HK-2 (cell line): Measurements from ENCODE around the gene ASXL1.
"Not testable (repeated sequence)": the region's sequence is repeated elsewhere in the genome, so short reads cannot be mapped to it uniquely, and the experiment has no call there.

Source experiments
- DNase-seq: peaks from one replicate; pipeline ENCODE4 v3.0.0-alpha.2; 2018; ENCODE audit not compliant: unreplicated experiment

The ASXL1 gene

GRCh38 chr20:32465901-32466675 lies 108.0 kb downstream of the ASXL1 start:
- DNase-seq = not testable (repeated sequence)

- DNase-seq = no peak
These were observed 108.8 kb downstream of the ASXL1 start for GRCh38 chr20:32466739-32467505.

GRCh38 chr20:32467506-32468312 lies 109.6 kb downstream of the ASXL1 start:
- no peak for DNase-seq

- no peak for DNase-seq
These were observed 110.1 kb downstream of the ASXL1 start for GRCh38 chr20:32468313-32468640.

GRCh38 chr20:32468860-32469259 lies 110.7 kb downstream of the ASXL1 start:
- DNase-seq = no peak

GRCh38 chr20:32470025-32470861 lies 112.1 kb downstream of the ASXL1 start:
- DNase-seq = peak; percentile 70

GRCh38 chr20:32470940-32471339 lies 112.8 kb downstream of the ASXL1 start:
- DNase-seq = no peak

- DNase-seq = no peak
These were observed 114.6 kb downstream of the ASXL1 start for GRCh38 chr20:32472581-32473207.

GRCh38 chr20:32473231-32474008 lies 115.3 kb downstream of the ASXL1 start:
- DNase-seq = no peak

- DNase-seq = no peak
These were observed 116.0 kb downstream of the ASXL1 start for GRCh38 chr20:32474009-32474716.

- no peak for DNase-seq
These were observed 116.5 kb downstream of the ASXL1 start for GRCh38 chr20:32474717-32474966.

GRCh38 chr20:32474967-32475811 lies 117.1 kb downstream of the ASXL1 start:
- peak; percentile 99 for DNase-seq

- no peak for DNase-seq
These were observed 118.8 kb downstream of the ASXL1 start for GRCh38 chr20:32476684-32477593.

GRCh38 chr20:32477594-32478512 lies 119.7 kb downstream of the ASXL1 start:
- no peak for DNase-seq

GRCh38 chr20:32478576-32478975 lies 120.4 kb downstream of the ASXL1 start:
- DNase-seq = no peak

- no peak for DNase-seq
These were observed 120.9 kb downstream of the ASXL1 start for GRCh38 chr20:32479012-32479411.

GRCh38 chr20:32479697-32480171 lies 121.6 kb downstream of the ASXL1 start:
- DNase-seq = no peak
